Measurements from ENCODE around the gene NCAPG.

Gene NCAPG

DNA sequence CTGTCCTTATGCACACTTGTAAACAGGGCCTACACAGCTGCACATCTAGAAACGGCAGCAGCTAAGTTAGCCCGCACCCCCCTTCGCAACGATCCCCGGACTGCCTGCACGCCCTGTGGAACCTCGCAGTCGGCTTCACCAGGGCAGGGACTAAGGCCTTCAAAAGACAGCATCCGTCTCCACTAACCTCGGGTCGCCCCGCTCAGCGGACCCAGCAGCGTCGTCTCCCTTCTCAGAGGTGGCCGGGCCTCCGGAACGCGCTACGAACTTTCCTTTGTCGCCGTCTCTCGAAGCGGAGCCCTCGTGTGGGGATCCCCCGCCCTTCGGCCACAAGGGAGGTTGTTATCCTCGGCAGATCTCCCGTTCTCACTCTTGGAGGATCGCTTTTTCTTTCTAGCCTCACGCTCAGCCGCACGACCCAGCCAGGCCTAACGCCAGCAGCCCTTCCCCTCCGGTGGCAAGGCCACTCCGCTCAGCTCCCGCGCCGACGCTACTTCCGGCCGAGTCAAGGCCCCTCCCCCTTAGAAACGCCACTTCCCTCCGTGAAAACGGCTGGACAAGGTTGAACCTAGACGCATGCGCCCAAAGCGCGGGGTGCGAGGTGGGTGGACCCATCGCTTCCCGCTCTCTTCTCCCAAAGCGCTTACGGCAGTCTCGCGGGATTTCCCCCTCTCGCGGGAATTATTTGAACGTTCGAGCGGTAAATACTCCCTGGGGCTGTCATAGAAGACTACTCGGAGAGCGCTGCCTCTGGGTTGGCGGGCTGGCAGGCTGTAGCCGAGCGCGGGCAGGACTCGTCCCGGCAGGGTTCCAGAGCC, at the start of gene NCAPG, which contains the start of gene DCAF16:
NCAPG (plus strand) TSS at position 720 of the 818 bp plus-strand sequence. CDS start 99 bp downstream, outside the sequence.
DCAF16 (minus strand) TSS at position 498 of the 818 bp plus-strand sequence. CDS start 6,616 bp downstream, outside the sequence.
- peak; percentile 100 for DNase-seq

GRCh38 chr4:17761062-17761461, 49.7 kb upstream of the NCAPG start:
- no peak for DNase-seq

DNA sequence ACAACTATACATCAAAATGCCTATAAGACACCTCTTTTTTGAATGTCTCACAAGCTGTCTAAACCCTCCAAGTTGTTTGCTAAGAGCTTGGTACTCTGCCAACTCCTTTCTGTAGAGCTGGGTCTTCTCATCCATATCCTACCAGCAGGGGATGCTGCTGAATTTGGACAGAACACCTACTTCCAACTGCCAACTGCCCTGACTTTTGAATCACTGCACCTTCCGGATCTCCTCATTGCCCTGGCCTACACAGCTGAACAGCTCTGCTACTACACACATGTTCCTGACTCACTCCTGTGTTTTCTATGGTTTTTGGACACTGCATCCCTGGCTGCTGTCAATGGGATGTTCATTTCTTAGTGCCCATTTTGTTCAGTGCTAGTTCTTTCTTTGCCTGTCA, 48.1 kb upstream of the NCAPG start:
- peak; percentile 62 for DNase-seq

GRCh38 chr4:17763416-17763815, 47.4 kb upstream of the NCAPG start:
- DNase-seq = no peak

DNA sequence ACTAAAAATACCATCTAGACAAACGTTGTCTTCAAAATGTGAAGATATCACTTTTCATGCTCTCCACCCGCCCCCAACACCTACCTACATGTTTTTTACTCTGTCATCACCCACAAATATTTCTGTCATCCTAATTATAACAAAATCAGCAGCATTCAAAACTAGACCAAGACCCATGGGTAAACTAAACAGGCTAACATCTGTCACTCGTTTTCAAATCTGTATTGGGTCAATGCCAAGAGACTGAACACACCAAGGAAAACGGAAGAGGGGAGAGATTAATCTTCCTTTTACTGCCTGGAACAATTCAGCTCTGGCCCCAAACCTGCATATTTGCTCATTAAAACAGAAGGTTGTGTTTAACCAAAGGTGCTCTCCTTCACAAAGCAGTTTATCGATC, 46.8 kb upstream of the NCAPG start:
- DNase-seq = no peak

DNA sequence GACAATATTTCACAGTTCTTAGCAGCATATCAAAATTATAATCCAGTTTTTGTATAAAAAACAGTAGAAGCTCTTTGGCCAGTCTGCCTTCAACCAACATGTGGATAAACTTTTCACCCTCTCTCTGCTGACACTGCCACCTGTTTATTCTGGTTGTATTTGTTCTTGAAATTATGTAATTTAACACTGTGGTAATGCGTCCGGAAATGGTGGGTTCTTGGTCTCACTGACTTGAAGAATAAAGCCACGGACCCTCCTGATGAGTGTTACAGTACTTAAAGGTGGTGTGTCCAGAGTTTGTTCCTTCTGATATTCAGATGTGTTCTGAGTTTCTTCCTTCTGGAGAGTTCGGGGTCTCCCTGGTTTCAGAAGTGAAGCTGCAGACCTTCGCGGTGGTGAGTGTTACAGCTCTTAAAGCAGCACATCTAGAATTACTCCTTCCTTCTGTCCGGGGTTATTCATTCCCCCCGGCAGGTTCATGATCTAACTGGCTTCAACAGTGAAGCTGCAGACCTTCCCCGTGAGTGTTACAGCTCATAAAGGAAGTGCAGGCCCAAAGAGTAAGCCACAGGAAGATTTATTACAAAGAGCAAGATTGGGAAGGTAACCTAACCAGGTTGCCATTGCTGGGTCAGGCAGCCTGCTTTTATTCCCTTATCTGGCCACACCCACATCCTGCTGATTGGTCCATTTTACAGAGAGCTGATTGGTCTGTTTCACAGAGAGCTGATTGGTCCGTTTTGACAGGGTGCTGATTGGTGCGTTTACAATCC, 45.1 kb upstream of the NCAPG start:
- DNase-seq = no peak

DNA sequence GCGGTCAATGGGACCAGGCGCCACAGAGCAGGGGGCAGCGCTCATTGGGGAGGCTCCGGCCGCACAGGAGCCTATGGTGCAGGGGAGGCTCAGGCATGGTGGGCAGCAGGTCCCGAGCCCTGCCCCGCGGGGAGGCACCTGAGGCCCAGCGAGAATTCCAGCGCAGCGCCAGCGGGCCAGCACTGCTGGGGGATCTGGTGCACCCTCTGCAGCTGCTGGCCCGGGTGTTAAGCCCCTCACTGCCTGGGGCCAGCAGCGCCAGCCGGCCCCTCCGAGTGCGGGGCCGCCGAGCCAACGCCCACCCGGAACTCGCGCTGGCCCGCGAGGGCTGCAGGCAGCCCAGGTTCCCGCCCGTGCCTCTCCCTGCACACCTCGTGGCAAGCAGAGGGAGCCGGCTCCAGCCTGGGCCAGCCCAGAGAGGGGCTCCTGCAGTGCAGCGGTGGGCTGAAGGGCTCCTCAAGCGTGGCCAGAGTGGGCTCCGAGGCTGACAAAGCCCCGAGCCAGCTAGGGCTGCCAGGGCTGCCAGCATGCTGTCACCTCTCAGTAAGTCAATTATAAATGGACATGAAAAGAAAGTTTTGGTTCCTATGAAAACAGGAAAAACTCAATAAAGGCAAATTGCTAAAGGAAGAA, 43.8 kb upstream of the NCAPG start:
- no peak for DNase-seq

DNA sequence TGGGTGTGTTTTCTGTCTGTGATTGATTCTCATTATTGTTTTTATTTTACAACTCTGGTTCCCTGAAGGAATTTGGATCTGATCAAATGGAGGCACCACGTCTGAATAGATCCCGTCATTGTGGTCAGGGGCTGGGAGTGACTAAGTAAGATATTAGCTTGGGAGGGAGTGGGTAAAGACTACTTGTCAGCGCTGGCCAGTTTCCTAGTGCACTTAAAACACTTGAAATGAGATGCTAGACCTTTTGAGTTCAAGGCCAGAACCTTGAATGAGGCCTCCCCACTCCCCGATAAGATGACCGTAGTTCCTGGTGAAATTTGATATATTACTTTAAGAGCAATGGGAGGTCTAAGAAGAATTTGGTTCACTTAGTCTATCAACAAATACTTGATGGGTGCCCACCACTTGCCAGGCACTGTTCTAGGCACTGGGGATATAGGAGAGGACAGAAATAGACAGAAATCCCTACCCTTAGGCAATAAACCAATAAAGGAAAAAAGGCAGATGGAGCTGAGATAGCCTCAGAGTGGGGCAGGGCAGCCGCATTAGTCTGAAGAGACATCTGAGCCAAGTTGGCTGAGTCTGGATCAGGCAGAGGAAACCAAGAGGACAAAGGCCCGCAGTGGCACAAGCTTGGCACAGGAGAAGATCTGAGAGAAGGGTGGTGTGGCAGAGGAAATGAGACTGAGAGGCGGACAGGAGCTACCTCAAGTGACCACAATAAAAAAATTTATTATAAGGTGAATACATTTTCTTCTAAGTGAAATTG, 41.2 kb upstream of the NCAPG start:
- no peak for DNase-seq

- DNase-seq = no peak
Measured at GRCh38 chr4:17770845-17771244, 39.9 kb upstream of the NCAPG start.

DNA sequence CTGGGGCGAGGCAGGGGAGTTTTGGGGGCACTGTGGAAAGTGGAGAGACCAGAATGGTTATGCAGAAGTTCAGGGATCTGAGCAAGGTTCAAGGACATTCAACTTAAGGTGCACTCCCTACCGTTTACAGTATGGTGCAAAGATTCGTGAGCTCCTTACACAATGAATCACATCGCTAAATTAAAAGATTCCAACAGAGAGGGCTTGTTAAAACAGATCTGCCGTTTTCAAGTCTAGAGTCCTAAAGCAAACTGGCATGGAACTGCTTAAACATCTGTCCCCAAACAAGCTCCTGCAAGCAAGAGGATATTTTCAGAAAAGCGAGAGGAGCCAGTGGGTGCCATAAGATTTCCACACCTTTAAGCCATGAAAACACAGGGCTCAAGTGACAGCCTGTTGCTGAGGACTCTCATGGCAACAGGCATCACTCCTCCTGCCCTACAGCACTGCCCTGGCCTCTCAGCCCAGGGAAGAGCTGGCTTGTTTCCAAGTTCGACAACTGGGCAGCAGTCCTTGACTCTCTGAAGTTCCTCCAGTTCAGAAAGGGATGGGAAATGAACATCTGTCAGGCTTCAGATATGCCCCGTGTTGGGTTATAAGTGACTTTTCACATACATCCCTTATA, 39.4 kb upstream of the NCAPG start:
- DNase-seq = peak; percentile 85

GRCh38 chr4:17773135-17773698, 37.6 kb upstream of the NCAPG start:
- no peak for DNase-seq

- DNase-seq = no peak
Measured at GRCh38 chr4:17778431-17778830, 32.3 kb upstream of the NCAPG start.

GRCh38 chr4:17780501-17781299, 30.1 kb upstream of the NCAPG start:
- peak; percentile 95 for DNase-seq

- DNase-seq = peak; percentile 85
Measured at GRCh38 chr4:17781300-17782287, 29.2 kb upstream of the NCAPG start, which contains the start of gene FAM184B. Gene FAM184B, minus strand, starts transcription at chr4:17781621. Its CDS starts 322 bp downstream, at chr4:17781299.

DNA sequence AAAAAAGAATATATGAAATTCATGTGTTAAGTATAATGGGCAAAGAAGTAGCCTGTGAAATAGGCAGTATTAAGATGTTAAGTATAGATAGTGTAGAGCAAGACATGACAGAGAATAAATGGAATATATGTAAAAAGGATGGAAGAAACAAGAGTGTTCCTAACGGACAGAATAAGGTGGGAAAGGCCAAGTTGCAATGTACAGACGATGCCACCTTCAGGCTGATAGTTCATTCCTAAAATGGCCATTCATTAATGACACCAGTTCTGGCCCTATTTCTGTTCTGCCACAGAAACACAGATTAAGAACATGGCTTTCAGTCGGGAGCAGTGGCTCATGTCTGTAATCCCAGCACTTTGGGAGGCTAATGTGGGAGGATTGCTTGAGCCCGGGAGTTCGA, 24.9 kb upstream of the NCAPG start:
- DNase-seq = peak; percentile 64

GRCh38 chr4:17786567-17786966, 24.2 kb upstream of the NCAPG start:
- no peak for DNase-seq

DNA sequence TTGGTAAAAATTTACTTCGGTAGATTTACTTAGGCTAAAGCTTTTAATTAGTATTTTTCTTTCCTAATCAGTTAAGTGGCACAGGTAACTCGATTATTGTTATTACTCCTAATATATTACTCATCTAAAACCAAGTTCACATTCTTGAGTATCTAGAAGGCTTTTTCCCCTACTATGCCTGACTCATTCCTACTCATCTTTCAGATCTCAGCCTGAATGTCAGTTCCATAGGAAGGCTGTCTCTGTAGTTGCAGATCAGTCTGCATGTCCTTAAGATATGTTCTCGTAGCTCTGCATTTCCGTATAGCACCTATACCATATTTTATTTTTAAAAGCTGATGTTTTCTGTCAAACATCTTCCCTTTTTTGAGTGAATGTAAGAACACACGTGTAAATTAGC, 23.5 kb upstream of the NCAPG start:
- DNase-seq = no peak

GRCh38 chr4:17788956-17789355, 21.8 kb upstream of the NCAPG start:
- no peak for DNase-seq

DNA sequence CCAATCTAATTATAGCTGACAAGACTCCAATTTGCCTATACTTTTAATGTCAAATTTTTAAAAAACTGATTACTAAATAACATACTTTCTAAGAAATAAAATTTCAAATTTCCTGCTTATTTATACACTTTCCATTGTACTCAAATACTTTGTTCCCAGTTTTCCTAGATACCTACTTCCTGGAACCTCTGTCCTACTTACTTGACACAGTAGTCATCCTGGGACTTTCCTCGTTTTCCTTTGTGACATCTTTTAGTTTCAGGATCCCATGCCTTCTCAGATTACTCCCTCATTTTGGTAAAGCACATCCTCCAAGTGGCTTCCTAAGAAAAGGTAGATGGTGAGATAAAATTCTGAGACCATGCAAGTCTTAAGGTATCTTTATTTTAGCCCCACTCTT, 16.0 kb upstream of the NCAPG start:
- no peak for DNase-seq

DNA sequence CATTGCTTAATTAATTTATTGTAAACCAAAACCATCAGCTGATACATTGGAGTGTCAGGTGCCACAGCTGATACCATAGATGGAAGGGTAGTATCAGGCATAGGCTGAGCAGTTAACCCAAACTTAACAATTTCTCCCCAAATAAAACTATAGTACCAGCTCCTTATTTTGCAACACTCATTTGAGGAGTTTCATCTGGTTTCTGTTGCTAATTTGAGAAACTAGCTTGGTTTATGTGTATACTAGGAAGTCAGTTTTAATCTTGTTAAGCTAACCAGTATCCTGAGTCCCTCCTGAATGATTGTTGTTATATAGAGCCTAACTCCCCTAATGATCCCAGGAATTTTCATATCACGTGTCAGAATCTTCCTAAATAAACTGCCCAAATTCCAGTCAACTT, 13.0 kb upstream of the NCAPG start:
- DNase-seq = no peak

Data from DMS53 (cell line).